K562 (cell line): Measurements from ENCODE around the gene MED28. TPM values are rescaled to one million over a fixed set of nuclear protein-coding genes. Genes with fewer than 3 reads are reported as not detected.
A peak's percentile ranks its signal among the peaks of the same experiment; 100 is the strongest.

ENCODE experiments used
- SMARCA5 ChIP-seq: fragments of 450-650 bp; IDR thresholded peaks from 2 replicates; pipeline ENCODE4 v1.6.1; 2016
- polyA plus RNA-seq, 8 experiments: library from polyadenylated mRNA; depleted of rRNA in 4 of 8; stranded (reverse) in 5 of 8; unstranded in 3 of 8; fragments of >200 nt; fragmentation: Nextera tagmentation in 2 of 8; fragmentation: Illumina TruSeq in 1 of 8; extraction: Ambion mirVana in 2 of 8; extraction: Trizol in 1 of 8; gene quantifications; 2 replicates each; pipeline versions ENCODE4 v1.2.1 to v1.2.3, GENCODE V29; 2011 to 2014; ENCODE audit warnings: inconsistent platforms in 1 of 8, missing spikeins in 1 of 8
- total RNA-seq, 7 experiments: library from RNA; depleted of rRNA in 6 of 7; stranded (reverse); fragments of >200 nt in 6 of 7; fragmentation: Illumina TruSeq in 2 of 7; extraction: Trizol in 2 of 7; gene quantifications; 2 replicates each; pipeline versions ENCODE4 v1.2.1 to v1.2.3, GENCODE V29; 2011 to 2021; ENCODE audit warnings: low replicate concordance in 1 of 7
- TF ChIP-seq, protein P1 (sequence below): sonication (generic); formaldehyde crosslinking; IDR thresholded peaks from 2 replicates; pipeline ENCODE4 v1.8.0; 2023; ENCODE audit warnings: missing genetic modification reagents, mild to moderate bottlenecking, borderline replicate concordance
- TF ChIP-seq, protein P2 (sequence below): fragments of 250-450 bp; sonication (Bioruptor Pico); IDR thresholded peaks from 2 replicates; pipeline ENCODE4 v1.4.0; 2020; ENCODE audit warnings: mild to moderate bottlenecking, moderate library complexity
- TF ChIP-seq, protein P3 (sequence below): sonication (generic); formaldehyde crosslinking; IDR thresholded peaks from 2 replicates; pipeline ENCODE4 v1.9.0; 2022; ENCODE audit warnings: mild to moderate bottlenecking, missing genetic modification reagents
- TF ChIP-seq, protein P4 (sequence below), 3 experiments: IDR thresholded peaks in 2 of 3; conservative IDR thresholded peaks in 1 of 3; 2 replicates each; pipeline ENCODE4 v1.5.1; 2011 to 2012; ENCODE audit warnings: low read length in 3 of 3, mild to moderate bottlenecking in 3 of 3, control low read depth in 2 of 3, improper control_type of control experiment in 1 of 3, inconsistent platforms in 1 of 3, low read depth in 1 of 3, mixed read lengths in 1 of 3, moderate library complexity in 1 of 3; ENCODE audit not compliant: insufficient read depth in 2 of 3
- TF ChIP-seq, protein P5 (sequence below): IDR thresholded peaks from 2 replicates; pipeline ENCODE4 v1.6.1; 2014; ENCODE audit warnings: antibody characterized with exemption
- TF ChIP-seq, protein P6 (sequence below): fragments of 450-650 bp; formaldehyde crosslinking; conservative IDR thresholded peaks from 2 replicates; pipeline ENCODE4 v1.4.0; 2022; ENCODE audit warnings: mild to moderate bottlenecking, missing genetic modification characterization
- TF ChIP-seq, protein P7 (sequence below): fragments of 250-450 bp; sonication (Bioruptor Pico); IDR thresholded peaks from 2 replicates; pipeline ENCODE4 v1.5.0; 2020; ENCODE audit warnings: mild to moderate bottlenecking, borderline replicate concordance

The MED28 gene
- total and polyA plus RNA-seq, 9 of the 15 experiments (the other 6 are each of a cell fraction or from before 2014, with no cell fraction given): 15.5 to 93.8 (median 50.5) TPM

DNA sequence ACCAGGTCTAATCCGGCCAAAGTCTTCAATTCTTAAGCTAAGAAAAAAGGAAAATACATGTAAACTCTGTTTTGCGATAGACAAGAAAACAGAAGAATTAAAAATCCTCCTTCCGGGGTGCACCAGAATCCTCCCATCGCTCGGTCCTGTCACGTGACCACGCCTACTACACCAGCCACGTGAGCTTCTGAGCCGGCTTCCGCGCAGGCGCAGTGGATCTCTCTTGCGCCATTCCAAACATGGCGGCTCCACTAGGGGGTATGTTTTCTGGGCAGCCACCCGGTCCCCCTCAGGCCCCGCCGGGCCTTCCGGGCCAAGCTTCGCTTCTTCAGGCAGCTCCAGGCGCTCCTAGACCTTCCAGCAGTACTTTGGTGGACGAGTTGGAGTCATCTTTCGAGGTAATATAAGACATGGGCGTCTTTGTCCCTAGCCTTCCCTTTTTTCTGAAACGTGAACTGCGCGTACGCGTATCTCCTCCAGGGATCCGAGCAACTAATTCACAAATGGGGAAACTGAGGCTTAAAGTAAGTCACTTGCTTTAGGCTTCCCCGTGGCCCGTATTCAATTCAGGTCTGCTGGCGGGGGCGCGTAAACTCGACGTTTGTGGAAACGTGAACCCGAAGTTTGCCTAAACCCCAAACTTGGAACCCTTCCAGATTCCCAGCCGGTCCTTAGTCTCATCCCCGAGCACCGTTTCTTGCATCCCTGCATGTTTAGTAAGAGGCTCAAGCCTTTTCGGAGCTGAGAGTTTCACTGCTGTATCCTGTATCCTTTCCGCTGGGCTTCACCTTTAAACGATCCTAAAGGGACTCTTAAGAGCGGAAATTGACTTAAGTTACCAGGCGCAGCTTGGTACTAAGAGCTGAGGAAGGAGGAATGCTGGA is at the start of gene MED28 (continued):
- TF ChIP-seq, protein P1, sequence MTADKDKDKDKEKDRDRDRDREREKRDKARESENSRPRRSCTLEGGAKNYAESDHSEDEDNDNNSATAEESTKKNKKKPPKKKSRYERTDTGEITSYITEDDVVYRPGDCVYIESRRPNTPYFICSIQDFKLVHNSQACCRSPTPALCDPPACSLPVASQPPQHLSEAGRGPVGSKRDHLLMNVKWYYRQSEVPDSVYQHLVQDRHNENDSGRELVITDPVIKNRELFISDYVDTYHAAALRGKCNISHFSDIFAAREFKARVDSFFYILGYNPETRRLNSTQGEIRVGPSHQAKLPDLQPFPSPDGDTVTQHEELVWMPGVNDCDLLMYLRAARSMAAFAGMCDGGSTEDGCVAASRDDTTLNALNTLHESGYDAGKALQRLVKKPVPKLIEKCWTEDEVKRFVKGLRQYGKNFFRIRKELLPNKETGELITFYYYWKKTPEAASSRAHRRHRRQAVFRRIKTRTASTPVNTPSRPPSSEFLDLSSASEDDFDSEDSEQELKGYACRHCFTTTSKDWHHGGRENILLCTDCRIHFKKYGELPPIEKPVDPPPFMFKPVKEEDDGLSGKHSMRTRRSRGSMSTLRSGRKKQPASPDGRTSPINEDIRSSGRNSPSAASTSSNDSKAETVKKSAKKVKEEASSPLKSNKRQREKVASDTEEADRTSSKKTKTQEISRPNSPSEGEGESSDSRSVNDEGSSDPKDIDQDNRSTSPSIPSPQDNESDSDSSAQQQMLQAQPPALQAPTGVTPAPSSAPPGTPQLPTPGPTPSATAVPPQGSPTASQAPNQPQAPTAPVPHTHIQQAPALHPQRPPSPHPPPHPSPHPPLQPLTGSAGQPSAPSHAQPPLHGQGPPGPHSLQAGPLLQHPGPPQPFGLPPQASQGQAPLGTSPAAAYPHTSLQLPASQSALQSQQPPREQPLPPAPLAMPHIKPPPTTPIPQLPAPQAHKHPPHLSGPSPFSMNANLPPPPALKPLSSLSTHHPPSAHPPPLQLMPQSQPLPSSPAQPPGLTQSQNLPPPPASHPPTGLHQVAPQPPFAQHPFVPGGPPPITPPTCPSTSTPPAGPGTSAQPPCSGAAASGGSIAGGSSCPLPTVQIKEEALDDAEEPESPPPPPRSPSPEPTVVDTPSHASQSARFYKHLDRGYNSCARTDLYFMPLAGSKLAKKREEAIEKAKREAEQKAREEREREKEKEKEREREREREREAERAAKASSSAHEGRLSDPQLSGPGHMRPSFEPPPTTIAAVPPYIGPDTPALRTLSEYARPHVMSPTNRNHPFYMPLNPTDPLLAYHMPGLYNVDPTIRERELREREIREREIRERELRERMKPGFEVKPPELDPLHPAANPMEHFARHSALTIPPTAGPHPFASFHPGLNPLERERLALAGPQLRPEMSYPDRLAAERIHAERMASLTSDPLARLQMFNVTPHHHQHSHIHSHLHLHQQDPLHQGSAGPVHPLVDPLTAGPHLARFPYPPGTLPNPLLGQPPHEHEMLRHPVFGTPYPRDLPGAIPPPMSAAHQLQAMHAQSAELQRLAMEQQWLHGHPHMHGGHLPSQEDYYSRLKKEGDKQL (CRISPR knock-in tag): no peak
- TF ChIP-seq, protein P2, sequence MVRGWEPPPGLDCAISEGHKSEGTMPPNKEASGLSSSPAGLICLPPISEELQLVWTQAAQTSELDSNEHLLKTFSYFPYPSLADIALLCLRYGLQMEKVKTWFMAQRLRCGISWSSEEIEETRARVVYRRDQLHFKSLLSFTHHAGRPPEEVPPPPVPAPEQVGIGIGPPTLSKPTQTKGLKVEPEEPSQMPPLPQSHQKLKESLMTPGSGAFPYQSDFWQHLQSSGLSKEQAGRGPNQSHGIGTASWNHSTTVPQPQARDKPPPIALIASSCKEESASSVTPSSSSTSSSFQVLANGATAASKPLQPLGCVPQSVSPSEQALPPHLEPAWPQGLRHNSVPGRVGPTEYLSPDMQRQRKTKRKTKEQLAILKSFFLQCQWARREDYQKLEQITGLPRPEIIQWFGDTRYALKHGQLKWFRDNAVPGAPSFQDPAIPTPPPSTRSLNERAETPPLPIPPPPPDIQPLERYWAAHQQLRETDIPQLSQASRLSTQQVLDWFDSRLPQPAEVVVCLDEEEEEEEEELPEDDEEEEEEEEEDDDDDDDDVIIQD (CRISPR knock-in tag): no peak
- TF ChIP-seq, protein P3, sequence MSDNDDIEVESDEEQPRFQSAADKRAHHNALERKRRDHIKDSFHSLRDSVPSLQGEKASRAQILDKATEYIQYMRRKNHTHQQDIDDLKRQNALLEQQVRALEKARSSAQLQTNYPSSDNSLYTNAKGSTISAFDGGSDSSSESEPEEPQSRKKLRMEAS: peak; percentile 60
- TF ChIP-seq, protein P4, sequence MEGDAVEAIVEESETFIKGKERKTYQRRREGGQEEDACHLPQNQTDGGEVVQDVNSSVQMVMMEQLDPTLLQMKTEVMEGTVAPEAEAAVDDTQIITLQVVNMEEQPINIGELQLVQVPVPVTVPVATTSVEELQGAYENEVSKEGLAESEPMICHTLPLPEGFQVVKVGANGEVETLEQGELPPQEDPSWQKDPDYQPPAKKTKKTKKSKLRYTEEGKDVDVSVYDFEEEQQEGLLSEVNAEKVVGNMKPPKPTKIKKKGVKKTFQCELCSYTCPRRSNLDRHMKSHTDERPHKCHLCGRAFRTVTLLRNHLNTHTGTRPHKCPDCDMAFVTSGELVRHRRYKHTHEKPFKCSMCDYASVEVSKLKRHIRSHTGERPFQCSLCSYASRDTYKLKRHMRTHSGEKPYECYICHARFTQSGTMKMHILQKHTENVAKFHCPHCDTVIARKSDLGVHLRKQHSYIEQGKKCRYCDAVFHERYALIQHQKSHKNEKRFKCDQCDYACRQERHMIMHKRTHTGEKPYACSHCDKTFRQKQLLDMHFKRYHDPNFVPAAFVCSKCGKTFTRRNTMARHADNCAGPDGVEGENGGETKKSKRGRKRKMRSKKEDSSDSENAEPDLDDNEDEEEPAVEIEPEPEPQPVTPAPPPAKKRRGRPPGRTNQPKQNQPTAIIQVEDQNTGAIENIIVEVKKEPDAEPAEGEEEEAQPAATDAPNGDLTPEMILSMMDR (IDR thresholded peaks at IDR 0.05 in 2 of 3, conservative IDR thresholded peaks at IDR 0.05 in 1 of 3; ENCODE audit: insufficient read depth in 2 of 3, low read depth in 1 of 3, low read length in 3 of 3): 0 out of 6 replicates have a peak, but pooled peaks of 1 of the 3 experiments have one; percentile 17
- TF ChIP-seq, protein P5, sequence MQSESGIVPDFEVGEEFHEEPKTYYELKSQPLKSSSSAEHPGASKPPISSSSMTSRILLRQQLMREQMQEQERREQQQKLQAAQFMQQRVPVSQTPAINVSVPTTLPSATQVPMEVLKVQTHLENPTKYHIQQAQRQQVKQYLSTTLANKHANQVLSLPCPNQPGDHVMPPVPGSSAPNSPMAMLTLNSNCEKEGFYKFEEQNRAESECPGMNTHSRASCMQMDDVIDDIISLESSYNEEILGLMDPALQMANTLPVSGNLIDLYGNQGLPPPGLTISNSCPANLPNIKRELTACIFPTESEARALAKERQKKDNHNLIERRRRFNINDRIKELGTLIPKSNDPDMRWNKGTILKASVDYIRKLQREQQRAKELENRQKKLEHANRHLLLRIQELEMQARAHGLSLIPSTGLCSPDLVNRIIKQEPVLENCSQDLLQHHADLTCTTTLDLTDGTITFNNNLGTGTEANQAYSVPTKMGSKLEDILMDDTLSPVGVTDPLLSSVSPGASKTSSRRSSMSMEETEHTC: peak; percentile 90
- TF ChIP-seq, protein P6, sequence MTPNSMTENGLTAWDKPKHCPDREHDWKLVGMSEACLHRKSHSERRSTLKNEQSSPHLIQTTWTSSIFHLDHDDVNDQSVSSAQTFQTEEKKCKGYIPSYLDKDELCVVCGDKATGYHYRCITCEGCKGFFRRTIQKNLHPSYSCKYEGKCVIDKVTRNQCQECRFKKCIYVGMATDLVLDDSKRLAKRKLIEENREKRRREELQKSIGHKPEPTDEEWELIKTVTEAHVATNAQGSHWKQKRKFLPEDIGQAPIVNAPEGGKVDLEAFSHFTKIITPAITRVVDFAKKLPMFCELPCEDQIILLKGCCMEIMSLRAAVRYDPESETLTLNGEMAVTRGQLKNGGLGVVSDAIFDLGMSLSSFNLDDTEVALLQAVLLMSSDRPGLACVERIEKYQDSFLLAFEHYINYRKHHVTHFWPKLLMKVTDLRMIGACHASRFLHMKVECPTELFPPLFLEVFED (CRISPR knock-in tag): no peak
- TF ChIP-seq, protein P7, sequence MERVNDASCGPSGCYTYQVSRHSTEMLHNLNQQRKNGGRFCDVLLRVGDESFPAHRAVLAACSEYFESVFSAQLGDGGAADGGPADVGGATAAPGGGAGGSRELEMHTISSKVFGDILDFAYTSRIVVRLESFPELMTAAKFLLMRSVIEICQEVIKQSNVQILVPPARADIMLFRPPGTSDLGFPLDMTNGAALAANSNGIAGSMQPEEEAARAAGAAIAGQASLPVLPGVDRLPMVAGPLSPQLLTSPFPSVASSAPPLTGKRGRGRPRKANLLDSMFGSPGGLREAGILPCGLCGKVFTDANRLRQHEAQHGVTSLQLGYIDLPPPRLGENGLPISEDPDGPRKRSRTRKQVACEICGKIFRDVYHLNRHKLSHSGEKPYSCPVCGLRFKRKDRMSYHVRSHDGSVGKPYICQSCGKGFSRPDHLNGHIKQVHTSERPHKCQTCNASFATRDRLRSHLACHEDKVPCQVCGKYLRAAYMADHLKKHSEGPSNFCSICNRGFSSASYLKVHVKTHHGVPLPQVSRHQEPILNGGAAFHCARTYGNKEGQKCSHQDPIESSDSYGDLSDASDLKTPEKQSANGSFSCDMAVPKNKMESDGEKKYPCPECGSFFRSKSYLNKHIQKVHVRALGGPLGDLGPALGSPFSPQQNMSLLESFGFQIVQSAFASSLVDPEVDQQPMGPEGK (CRISPR knock-in tag): no peak
- TF ChIP-seq SMARCA5: no peak
